Left lung (tissue), 10 donors: ENCODE data around the gene ARHGAP45. TPM values are rescaled to one million over a fixed set of nuclear protein-coding genes. Genes with fewer than 3 reads are reported as not detected.

Source experiments
- ATAC-seq: fragments of 200-7000 bp; cut with Tn5 transposase; one replicate; pipeline ENCODE4 v1.9.1; 2020; ENCODE audit warnings: moderate library complexity
- DNase-seq, 4 donors: peaks; one replicate each; pipeline ENCODE4 v3.0.0-alpha.2; 2013 to 2020
- H3K27ac ChIP-seq, 2 donors: fragments of 200-600 bp; sonication (generic) in 1 of 2; one replicate each; pipeline versions ENCODE4 v1.5.0 to v1.8.0; 2020 to 2021
- H3K27me3 ChIP-seq, 2 donors: fragments of 200-600 bp; sonication (generic) in 1 of 2; one replicate each; pipeline versions ENCODE4 v1.5.0 to v1.8.0; 2020 to 2021
- H3K36me3 ChIP-seq, 2 donors: fragments of 200-600 bp; sonication (generic) in 1 of 2; one replicate each; pipeline versions ENCODE4 v1.5.0 to v1.8.0; 2020 to 2021
- H3K4me1 ChIP-seq, 2 donors: fragments of 200-600 bp; one replicate each; pipeline ENCODE4 v1.8.0; 2021
- H3K4me3 ChIP-seq, 2 donors: fragments of 200-600 bp; sonication (generic) in 1 of 2; one replicate each; pipeline versions ENCODE4 v1.5.0 to v1.8.0; 2020 to 2021; ENCODE audit warnings: mild to moderate bottlenecking in 1 of 2
- H3K9me3 ChIP-seq, 2 donors: fragments of 200-600 bp; sonication (generic) in 1 of 2; one replicate each; pipeline versions ENCODE4 v1.5.0 to v1.8.0; 2020 to 2021
- intact Hi-C, 2 donors: fragments of 100-400 bp; cut with DNase I; formaldehyde crosslinking; loops; one replicate each; pipeline versions ENCODE4 v1.11.2 to v1.14.2; 2022
- polyA plus RNA-seq, 6 donors: library from polyadenylated mRNA; unstranded; fragments of 120-200 nt; gene quantifications; one replicate each; pipeline ENCODE4 v1.2.1, GENCODE V29; 2013; ENCODE audit not compliant: insufficient read length in 6 of 6
- total RNA-seq, 2 donors: library from RNA; stranded (reverse); fragmentation: NEBNext Ultra II Directional; extraction: Animal tissue kit (Norgen Biotek cat#: 25700); gene quantifications; one replicate each; pipeline ENCODE4 v1.2.1, GENCODE V29; 2021
- TF ChIP-seq, protein P1 (sequence below), 2 donors: fragments of 200-600 bp; sonication (generic) in 1 of 2; IDR thresholded peaks; one replicate each; pipeline versions ENCODE4 v1.5.0 to v1.8.0; 2021; ENCODE audit warnings: antibody characterized with exemption in 2 of 2
- donor health status: DM: no; HTN: yes; CAD: no.
- donor health status: DM: no; HTN: no; CAD: no.

The ARHGAP45 gene
- total and polyA plus RNA-seq, 8 donors, result 8.5 to 83.8 (median 12.0) TPM

DNA sequence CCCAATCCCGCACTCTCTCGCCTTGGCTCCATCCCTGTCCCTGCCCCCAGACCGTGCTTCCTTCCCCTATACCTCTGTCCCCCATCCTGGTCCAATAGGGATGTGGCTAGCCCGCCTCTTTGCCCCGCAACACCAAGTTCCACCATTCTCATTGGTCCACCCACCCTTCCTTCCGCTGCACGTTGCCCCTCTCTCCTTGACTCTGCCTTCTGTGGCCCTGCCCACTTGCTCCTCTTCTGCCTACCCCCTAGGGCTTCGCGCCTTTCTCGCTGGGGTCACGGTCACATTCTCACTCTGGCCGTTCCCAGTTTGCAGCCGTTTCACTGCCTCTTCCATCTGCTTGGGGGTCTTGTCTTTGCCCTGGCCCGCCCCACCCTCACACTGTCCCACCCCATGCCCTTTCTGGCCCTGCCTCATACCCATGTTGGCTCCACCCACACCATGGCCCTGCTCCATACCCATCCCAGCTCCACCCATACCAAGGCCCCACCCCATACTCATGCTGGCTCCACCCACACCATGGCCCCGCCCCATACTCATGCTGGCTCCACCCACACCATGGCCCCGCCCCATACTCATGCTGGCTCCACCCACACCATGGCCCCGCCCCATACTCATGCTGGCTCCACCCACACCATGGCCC lies 4.5 kb upstream of the ARHGAP45 start:
- Histone ChIP-seq H3K9me3 (peaks cover 0 to 17% of the 10 kb centered on the region in 2 donors), H3K4me3 (no peak overlapping the region), H3K4me1 (peaks cover 6 to 36% of the 10 kb centered on the region in 2 donors), H3K27me3 (peaks cover 4 to 5% of the 10 kb centered on the region in 2 donors), H3K36me3 (peaks cover 0 to 21% of the 10 kb centered on the region in 2 donors), H3K27ac (no peak overlapping the region)
- intact Hi-C loops, result no loop called here
- DNase-seq, result peak in 1 of 4 donors; percentile 77
- TF ChIP-seq, protein P1, sequence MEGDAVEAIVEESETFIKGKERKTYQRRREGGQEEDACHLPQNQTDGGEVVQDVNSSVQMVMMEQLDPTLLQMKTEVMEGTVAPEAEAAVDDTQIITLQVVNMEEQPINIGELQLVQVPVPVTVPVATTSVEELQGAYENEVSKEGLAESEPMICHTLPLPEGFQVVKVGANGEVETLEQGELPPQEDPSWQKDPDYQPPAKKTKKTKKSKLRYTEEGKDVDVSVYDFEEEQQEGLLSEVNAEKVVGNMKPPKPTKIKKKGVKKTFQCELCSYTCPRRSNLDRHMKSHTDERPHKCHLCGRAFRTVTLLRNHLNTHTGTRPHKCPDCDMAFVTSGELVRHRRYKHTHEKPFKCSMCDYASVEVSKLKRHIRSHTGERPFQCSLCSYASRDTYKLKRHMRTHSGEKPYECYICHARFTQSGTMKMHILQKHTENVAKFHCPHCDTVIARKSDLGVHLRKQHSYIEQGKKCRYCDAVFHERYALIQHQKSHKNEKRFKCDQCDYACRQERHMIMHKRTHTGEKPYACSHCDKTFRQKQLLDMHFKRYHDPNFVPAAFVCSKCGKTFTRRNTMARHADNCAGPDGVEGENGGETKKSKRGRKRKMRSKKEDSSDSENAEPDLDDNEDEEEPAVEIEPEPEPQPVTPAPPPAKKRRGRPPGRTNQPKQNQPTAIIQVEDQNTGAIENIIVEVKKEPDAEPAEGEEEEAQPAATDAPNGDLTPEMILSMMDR (IDR thresholded peaks at IDR 0.05), result no peak
- ATAC-seq, result no peak

- peak in 1 of 4 donors; percentile 85 for DNase-seq
These were observed 3.7 kb upstream of the ARHGAP45 start for GRCh38 chr19:1063030-1063908.

GRCh38 chr19:1063909-1064660 lies 2.9 kb upstream of the ARHGAP45 start:
- Histone ChIP-seq H3K27ac (no peak overlapping the region), H3K4me1 (peaks cover 6 to 50% of the 10 kb centered on the region in 2 donors), H3K9me3 (peaks cover 0 to 2% of the 10 kb centered on the region in 2 donors), H3K27me3 (peaks cover 4 to 16% of the 10 kb centered on the region in 2 donors), H3K36me3 (peaks cover 0 to 6% of the 10 kb centered on the region in 2 donors), H3K4me3 (peak overlapping the region in 1 of 2 donors; percentile 23)
- ATAC-seq (peak; percentile 48), DNase-seq (no peak)
- intact Hi-C loops, result no loop called here
- TF ChIP-seq, protein P1 (IDR thresholded peaks at IDR 0.05), result no peak

More at GRCh38 chr19:1063030-1063908, 3.7 kb upstream of the ARHGAP45 start:
- intact Hi-C loops, result no loop called here
- H3K9me3 ChIP-seq, result peaks cover 0 to 10% of the 10 kb centered on the region in 2 donors
- H3K4me1 ChIP-seq, result peaks cover 6 to 41% of the 10 kb centered on the region in 2 donors
- peaks cover 0 to 13% of the 10 kb centered on the region in 2 donors for H3K36me3 ChIP-seq
- H3K27me3 ChIP-seq, result peaks cover 4 to 11% of the 10 kb centered on the region in 2 donors
- H3K4me3 ChIP-seq, result no peak overlapping the region
- no peak for ATAC-seq
- H3K27ac ChIP-seq, result no peak overlapping the region
- TF ChIP-seq, protein P1 (IDR thresholded peaks at IDR 0.05), result no peak

- H3K9me3 ChIP-seq, result no peaks in the 10 kb centered on the region
These were observed 2.0 kb upstream of the ARHGAP45 start for GRCh38 chr19:1064661-1065605.

More at GRCh38 chr19:1064661-1065605, 2.0 kb upstream of the ARHGAP45 start:
- DNase-seq, result peak in 3 of 4 donors; percentile 64 to 96 (median 77)
- Histone ChIP-seq H3K36me3 (no peaks in the 10 kb centered on the region), H3K27ac (peak overlapping the region; percentile 53 to 65), H3K4me3 (peak overlapping the region in 1 of 2 donors; percentile 23), H3K27me3 (peaks cover 4 to 24% of the 10 kb centered on the region in 2 donors), H3K4me1 (peaks cover 6 to 58% of the 10 kb centered on the region in 2 donors)
- peak; percentile 81 for ATAC-seq
- TF ChIP-seq, protein P1 (IDR thresholded peaks at IDR 0.05), result peak; percentile 87 to 95
- intact Hi-C loops, result no loop called here
